ENCODE measurements around the gene PBX4. TPM values are rescaled to one million over a fixed set of nuclear protein-coding genes. Genes with fewer than 3 reads are reported as not detected.

PBX4 gene
- total RNA-seq, 2 donors from 2014 or later: 49.7 to 58.4 TPM

DNA sequence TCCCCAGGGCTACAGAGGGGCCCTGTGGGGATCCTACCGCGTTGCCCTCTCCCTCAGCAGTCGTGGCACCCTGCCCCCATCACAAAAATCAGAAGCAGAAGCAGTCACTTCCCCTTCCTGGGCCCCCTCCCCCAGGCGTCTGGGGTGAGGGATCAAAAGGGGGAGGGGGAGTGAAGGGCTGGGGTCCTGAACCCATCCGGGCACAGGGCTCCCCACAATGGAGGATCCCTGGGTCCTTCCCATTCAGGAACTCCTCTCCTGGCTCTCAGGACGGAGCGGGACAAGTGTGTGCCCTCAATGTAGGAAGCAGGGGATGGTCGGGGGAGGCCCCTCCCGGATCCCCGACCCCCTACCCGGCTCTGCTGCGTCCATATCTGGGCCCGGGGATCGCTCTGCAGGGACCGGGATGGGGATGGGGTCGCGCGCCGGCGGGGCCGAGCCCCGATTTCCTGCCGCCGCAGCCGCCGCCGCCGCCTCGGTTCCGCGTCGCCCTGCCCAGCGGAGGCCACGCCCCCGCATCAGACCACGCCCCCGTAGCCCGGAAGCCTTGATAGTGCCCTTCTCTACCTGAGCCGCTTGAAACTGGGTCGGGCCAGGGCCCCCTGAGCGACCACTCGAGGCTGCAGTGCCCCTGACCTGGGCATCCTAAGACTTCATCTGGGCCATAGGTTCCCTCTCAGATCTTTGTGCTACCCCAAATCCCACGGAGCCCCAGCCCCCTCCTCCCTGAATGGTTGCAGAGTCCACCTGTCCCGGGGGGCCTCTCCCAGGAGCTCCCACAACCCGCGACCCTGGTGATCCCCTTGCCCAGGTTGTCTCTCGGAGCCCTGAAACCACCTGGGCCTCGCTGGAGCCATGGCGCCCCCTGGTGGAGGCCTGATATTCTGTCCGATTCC, 24.9 kb upstream of the PBX4 start, which contains the start of gene GMIP:
Gene GMIP (minus strand): TSS at position 500 of the 896 bp plus-strand sequence. CDS start 128 bp downstream, at position 372.
- H3K27me3 Mint-ChIP-seq: no peaks in the 10 kb centered on the region
- ATAC-seq (peak; percentile 95), DNase-seq (peak; percentile 82 to 87 (median 86))
- peak within 1 kb of the TSS; percentile 95 for H3K27ac Mint-ChIP-seq
- H3K36me3 Mint-ChIP-seq (ENCODE audit: low read depth): peaks cover 12% of the 10 kb centered on the region
- H3K9me3 ChIP-seq (ENCODE audit: control insufficient read depth, low read length, poor library complexity, severe bottlenecking): no peaks in the 10 kb centered on the region
- peaks cover 15% of the 10 kb centered on the region for H3K4me1 Mint-ChIP-seq
- H3K4me3 Mint-ChIP-seq: peak within 1 kb of the TSS; percentile 99

DNA sequence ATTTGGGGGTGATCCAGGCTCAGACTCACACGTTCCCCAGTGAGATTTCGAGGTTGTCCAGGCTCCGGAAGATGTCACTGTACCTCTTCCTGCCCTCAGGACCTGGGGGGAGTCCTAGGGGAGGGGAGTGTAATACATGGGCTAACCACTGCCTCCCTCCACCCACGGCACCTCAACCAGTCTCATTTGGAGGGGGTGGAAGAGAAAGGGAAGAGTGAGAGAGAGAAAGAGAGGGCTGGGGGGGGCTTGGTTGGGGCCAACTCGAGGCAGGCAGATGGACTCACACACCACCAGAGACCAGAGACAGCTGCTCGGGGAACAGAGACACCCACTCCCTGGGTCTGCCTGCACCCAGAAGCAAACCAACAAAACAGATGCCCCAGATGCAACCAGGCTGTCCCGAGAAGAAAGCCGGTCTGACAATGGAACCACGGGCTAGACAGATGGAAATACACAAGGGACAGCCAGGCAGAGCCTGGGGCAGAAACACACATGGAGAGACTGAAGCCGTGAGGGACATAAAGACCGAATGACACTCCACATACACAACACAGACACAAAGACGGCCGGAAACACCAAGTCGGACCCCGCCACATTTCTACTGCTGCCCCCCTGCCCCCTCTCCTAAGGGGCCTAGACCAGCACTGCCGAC, 24.1 kb upstream of the PBX4 start:
- Mint-ChIP-seq H3K4me1 (peaks cover 17% of the 10 kb centered on the region), H3K27me3 (no peaks in the 10 kb centered on the region), H3K36me3 (ENCODE audit: low read depth) (peaks cover 15% of the 10 kb centered on the region), H3K27ac (peak overlapping the region; percentile 95), H3K4me3 (peak overlapping the region; percentile 99)
- ATAC-seq: peak; percentile 9
- DNase-seq: no peak
- no peaks in the 10 kb centered on the region for H3K9me3 ChIP-seq (ENCODE audit: control insufficient read depth, low read length, poor library complexity, severe bottlenecking)

DNA sequence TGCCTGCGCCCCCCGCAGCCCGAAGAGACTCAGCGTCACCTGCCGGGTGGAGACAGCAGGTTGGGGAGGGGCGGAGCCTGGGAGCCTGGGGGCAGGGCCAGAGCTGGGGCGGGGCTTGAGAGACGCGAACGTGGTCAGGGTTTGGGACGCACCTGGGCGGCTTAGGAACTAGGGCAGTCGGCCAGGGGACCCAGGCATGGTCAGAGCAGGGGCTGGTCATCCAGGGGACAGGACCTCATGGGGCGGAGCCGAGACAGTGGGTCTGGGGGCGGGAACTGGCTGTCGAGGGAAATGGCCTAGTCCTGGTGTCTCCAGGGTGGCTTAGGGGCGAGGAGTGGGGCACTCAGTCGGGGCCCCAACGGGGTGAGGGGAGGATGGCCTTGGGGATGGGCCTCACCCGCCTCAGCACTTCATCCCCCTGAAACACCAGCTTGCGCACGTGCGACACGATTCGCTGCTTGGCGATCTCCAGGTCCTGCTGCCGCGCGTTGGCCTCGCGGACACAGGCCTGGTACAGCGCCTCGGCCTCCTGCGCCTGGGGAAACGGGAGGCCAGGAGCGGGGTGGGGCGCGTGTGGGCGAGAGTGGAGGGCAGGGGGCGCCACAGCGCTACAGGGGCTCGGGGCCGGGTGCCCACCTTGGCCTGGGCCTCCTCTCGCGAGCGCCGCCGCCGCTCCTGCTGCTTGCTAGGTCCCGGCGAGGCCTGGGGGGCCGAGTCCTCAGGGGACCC, 19.2 kb upstream of the PBX4 start:
- no peak overlapping the region for H3K4me3 Mint-ChIP-seq
- peaks cover 15% of the 10 kb centered on the region for H3K36me3 Mint-ChIP-seq (ENCODE audit: low read depth)
- ATAC-seq: no peak
- H3K27ac Mint-ChIP-seq: no peak overlapping the region
- no peaks in the 10 kb centered on the region for H3K27me3 Mint-ChIP-seq
- peaks cover 28% of the 10 kb centered on the region for H3K4me1 Mint-ChIP-seq
- no peak for DNase-seq
- no peaks in the 10 kb centered on the region for H3K9me3 ChIP-seq (ENCODE audit: control insufficient read depth, low read length, poor library complexity, severe bottlenecking)

DNA sequence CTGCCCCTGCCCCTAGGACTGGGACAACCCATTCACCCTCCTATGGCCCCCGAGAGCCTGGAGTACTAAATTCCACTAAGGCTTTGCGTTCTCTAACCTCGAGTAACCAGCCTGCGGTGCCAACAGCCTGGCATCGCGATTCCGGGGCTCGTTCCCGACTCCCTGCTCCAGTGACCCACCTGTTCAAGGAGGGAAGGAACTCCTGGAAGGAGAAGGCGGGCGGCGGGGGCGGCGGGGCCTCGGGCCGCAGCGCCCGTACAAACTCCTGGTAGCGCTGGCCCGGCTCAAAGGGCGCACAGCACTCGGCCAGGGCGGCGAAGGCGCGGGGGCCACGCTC, 18.7 kb upstream of the PBX4 start:
- H3K9me3 ChIP-seq (ENCODE audit: control insufficient read depth, low read length, poor library complexity, severe bottlenecking): no peaks in the 10 kb centered on the region
- peaks cover 15% of the 10 kb centered on the region for H3K36me3 Mint-ChIP-seq (ENCODE audit: low read depth)

DNA sequence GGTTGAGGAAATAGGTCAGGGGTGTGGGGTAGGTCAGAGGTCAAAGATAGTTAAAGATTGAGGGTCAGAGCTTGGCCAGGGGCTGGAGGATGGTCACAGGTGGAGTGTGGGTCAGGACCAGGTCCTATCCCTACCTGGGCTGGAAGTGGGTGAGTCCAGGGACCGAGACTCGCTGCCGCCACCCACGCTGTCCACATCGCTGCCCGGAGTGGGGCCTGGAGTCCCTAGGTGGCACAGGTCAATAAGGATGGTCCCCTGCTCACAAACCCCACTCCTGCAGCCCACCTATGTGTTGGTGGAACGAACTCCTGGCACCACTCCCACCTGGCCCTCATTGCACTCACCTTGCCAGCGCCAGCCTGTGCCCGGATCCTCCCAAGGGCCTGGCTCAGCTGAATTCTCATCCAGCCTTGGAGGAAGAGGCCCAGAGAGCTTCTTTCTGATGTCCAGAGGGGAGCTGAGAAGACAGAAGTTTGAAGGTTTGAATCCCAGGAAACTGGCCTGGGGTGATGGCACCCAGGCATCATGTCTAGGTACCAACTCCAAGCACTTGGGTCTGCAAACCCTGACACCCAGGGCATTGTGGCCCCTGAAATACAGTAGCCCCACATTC, 18.2 kb upstream of the PBX4 start:
- H3K36me3 Mint-ChIP-seq (ENCODE audit: low read depth): peaks cover 15% of the 10 kb centered on the region
- ATAC-seq (no peak), DNase-seq (no peak)
- H3K4me1 Mint-ChIP-seq: peaks cover 20% of the 10 kb centered on the region
- no peaks in the 10 kb centered on the region for H3K9me3 ChIP-seq (ENCODE audit: control insufficient read depth, low read length, poor library complexity, severe bottlenecking)
- H3K4me3 Mint-ChIP-seq: no peak overlapping the region
- no peaks in the 10 kb centered on the region for H3K27me3 Mint-ChIP-seq
- no peak overlapping the region for H3K27ac Mint-ChIP-seq

More for the DNA sequence above, 18.7 kb upstream of the PBX4 start:
- Mint-ChIP-seq H3K27ac (no peak overlapping the region), H3K4me3 (no peak overlapping the region), H3K27me3 (no peaks in the 10 kb centered on the region), H3K4me1 (peaks cover 23% of the 10 kb centered on the region)
- DNase-seq (no peak), ATAC-seq (no peak)

DNA sequence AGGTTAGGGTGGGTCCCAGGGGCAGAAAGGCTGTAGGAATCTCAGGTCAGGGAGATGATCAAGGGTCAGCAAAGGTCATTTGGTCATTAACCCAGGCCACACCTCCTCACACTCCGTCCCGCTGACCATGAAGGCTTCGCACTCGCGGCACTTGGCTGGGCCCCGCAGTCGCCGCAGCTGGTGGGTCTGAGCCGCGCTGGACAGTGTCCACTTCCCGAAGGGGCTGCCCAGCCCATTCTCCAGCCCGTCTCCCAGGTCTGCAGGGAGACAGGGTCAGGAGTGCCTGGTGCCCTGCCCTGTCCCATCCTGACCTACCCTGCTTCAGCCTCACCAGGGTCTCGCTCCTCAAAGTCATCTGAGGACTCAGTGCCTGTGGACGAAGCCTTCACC, 16.8 kb upstream of the PBX4 start:
- Mint-ChIP-seq H3K27ac (peak overlapping the region; percentile 74), H3K4me3 (no peak overlapping the region), H3K4me1 (peaks cover 20% of the 10 kb centered on the region), H3K27me3 (no peaks in the 10 kb centered on the region), H3K36me3 (ENCODE audit: low read depth) (peaks cover 15% of the 10 kb centered on the region)
- ATAC-seq (no peak), DNase-seq (no peak)
- H3K9me3 ChIP-seq (ENCODE audit: control insufficient read depth, low read length, poor library complexity, severe bottlenecking): no peaks in the 10 kb centered on the region

DNA sequence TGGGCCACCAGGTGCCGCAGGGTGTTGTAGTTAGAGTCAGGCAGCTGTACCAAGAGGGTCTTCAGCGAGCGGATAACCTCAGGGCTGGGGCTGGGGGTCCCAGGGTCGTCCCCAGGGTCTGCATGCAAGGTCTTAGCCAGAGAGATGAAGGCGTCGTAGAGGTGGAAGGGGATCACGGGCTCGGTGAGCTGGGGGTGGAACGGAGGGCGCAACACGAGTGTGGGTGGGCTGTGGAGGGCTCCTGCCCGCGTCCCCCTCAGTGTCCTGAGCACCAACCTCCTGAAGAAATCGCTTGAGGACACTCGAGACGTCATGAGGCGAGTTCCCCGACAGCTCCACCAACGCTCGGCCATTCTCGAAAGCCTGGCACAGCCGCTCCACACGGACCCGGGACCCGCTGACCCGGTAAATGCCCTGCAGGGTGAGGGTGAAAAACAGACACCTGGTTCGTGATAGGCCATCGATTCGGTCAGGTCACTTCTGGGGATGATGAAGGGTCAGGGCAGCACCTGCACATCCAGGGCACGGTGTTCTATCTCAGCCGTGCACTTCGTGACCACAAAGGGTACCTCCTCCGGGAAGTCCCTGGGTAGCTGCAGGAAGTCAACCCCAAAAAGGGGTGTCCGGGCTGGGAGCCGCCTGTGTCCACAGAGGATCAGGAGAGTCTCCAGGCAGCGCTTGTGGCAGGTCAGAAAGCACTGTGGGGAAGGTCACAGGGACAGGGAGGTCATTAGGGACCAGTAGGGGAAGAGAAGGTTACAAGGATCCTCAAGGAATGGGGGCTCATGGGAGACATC, 16.2 kb upstream of the PBX4 start:
- H3K27me3 Mint-ChIP-seq: no peaks in the 10 kb centered on the region
- H3K4me3 Mint-ChIP-seq: peak overlapping the region; percentile 36
- H3K27ac Mint-ChIP-seq: peak overlapping the region; percentile 74
- peaks cover 20% of the 10 kb centered on the region for H3K4me1 Mint-ChIP-seq
- DNase-seq (no peak), ATAC-seq (no peak)
- H3K36me3 Mint-ChIP-seq (ENCODE audit: low read depth): peaks cover 12% of the 10 kb centered on the region
- H3K9me3 ChIP-seq (ENCODE audit: control insufficient read depth, low read length, poor library complexity, severe bottlenecking): no peaks in the 10 kb centered on the region

DNA sequence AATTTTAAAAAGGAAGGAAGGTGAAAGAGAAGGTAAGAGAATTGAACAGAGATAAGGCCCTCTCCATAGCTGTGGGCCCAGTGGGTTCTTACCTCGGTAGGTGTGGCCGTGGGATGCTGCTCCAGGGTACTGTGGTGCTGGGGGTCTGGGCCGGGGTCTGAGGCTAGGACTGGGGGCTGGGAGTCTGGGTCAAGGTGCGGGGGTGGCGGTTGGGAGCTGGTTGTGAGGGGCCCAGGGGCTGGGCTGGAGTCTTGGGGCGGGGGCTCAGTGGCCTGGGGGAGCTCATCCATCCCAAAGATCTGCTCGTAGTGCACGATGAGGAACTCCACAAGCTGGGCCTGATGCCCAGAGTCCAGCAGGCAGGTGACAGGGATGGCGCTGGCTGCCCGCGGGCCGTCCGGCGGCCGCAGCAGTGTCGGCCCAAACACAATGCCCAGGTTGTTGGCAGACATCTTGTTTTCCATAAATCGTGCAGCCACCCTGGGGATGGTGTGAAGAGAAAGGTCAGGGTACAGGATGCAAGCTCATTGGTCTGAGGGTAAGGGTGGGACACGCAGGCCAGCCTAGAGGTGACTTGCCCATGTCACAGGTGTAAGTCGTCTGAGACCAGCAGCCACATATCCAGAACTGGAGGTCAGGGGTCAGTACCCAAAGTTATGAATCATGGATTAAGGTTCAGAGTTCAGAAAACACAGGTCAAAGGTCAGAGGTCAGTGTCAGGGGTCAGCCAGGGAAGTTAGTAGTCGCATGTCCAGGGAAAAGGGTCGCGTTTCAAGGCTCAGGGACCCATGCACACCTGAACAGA, 15.4 kb upstream of the PBX4 start:
- no peak for DNase-seq

DNA sequence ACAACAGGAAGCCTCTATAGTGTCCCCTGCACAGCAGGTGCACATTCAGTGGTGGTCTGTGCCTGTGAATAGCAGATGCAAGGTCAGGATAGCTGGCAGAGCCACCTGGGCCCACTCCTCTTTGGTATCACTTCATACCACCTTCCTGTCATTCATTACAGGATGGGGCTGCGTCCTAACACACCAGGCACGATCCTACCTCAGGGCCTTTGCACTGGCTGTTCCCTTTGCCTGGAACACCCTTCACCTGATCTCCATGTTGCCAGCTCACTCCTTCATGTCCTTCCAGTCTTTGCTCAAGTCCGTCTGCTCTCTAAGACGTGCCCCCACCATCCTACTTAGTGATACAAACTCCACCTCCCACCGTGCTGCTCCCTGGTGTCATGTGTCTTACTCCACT, 14.2 kb upstream of the PBX4 start:
- Mint-ChIP-seq H3K4me1 (peaks cover 21% of the 10 kb centered on the region), H3K27ac (no peak overlapping the region)
- no peak for DNase-seq

More for the DNA sequence above, 15.4 kb upstream of the PBX4 start:
- Mint-ChIP-seq H3K4me3 (peak overlapping the region; percentile 62), H3K4me1 (peaks cover 21% of the 10 kb centered on the region), H3K27ac (peak overlapping the region; percentile 57), H3K27me3 (no peaks in the 10 kb centered on the region), H3K36me3 (ENCODE audit: low read depth) (peaks cover 12% of the 10 kb centered on the region)
- ATAC-seq: no peak
- no peaks in the 10 kb centered on the region for H3K9me3 ChIP-seq (ENCODE audit: control insufficient read depth, low read length, poor library complexity, severe bottlenecking)

DNA sequence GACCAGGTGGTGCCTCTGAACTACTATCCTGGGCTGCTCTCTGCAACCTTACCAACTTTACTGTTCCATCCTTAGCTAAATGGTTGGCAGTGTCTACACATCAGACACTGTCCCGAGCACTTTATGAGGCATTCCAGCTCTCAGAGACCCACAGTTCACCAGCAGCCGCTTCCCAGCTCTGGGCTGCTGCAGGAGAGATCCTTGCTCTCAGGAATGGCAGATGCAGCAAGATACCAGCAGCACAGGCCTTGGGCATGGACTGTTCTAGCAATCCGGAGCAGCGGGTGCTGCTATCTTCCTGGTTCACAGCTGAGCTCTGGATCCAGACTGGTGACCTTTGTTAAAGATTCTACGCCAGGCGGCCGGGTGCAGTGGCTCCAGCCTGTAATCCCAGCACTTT, 12.9 kb upstream of the PBX4 start:
- no peak overlapping the region for H3K4me3 Mint-ChIP-seq
- no peaks in the 10 kb centered on the region for H3K27me3 Mint-ChIP-seq
- ATAC-seq (no peak), DNase-seq (no peak)
- peaks cover 11% of the 10 kb centered on the region for H3K36me3 Mint-ChIP-seq (ENCODE audit: low read depth)
- H3K4me1 Mint-ChIP-seq: peaks cover 34% of the 10 kb centered on the region
- no peaks in the 10 kb centered on the region for H3K9me3 ChIP-seq (ENCODE audit: control insufficient read depth, low read length, poor library complexity, severe bottlenecking)
- H3K27ac Mint-ChIP-seq: no peak overlapping the region

More for the DNA sequence above, 14.2 kb upstream of the PBX4 start:
- Mint-ChIP-seq H3K27me3 (no peaks in the 10 kb centered on the region), H3K36me3 (ENCODE audit: low read depth) (peaks cover 8% of the 10 kb centered on the region), H3K4me3 (no peak overlapping the region)
- H3K9me3 ChIP-seq (ENCODE audit: control insufficient read depth, low read length, poor library complexity, severe bottlenecking): no peaks in the 10 kb centered on the region
- ATAC-seq: no peak

DNA sequence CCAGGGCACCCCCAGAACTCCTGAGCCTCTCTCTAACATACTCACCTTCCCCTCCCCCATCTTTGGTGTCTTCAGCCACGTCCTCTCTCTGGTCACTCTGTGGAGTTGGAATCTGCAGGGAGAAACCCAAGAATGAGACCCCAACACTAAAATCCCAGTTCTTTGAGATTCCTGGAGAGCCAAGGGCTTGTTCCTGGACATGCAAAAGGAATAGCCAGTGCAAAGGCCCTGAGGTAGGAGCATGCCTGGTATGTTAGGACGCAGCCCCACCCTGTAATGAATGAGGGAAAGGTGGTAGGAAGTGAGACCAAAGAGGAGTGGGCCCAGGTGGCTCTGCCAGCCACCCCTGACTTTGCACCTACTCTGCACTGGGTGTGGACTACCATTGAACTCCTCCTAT, 11.9 kb upstream of the PBX4 start:
- ATAC-seq (no peak), DNase-seq (no peak)
- Mint-ChIP-seq H3K27me3 (no peaks in the 10 kb centered on the region), H3K4me3 (no peak overlapping the region), H3K4me1 (peaks cover 34% of the 10 kb centered on the region), H3K27ac (peak overlapping the region; percentile 6), H3K36me3 (ENCODE audit: low read depth) (peaks cover 8% of the 10 kb centered on the region)
- H3K9me3 ChIP-seq (ENCODE audit: control insufficient read depth, low read length, poor library complexity, severe bottlenecking): no peaks in the 10 kb centered on the region

DNA sequence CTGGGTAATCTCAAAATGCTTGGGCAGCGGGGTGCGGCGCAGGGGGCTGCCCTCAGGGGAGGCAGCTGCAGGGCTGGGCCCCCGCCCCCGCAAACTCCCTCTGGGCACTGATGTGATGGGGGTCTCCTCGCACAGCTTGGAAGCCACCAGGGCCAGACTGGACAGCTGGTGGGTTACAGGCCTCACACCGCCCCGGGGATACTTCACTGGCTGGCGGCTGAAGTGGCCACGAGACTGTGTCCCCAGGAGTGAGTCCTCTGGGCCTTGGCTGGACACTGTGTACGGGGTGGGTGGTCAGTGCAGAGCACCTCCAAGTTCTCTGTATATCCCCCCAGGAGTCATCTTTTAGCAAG, 11.6 kb upstream of the PBX4 start:
- H3K27me3 Mint-ChIP-seq: no peaks in the 10 kb centered on the region
- no peak for ATAC-seq
- H3K9me3 ChIP-seq (ENCODE audit: control insufficient read depth, low read length, poor library complexity, severe bottlenecking): no peaks in the 10 kb centered on the region
- peak overlapping the region; percentile 6 for H3K27ac Mint-ChIP-seq
- DNase-seq: no peak
- H3K4me1 Mint-ChIP-seq: peaks cover 33% of the 10 kb centered on the region
- no peak overlapping the region for H3K4me3 Mint-ChIP-seq
- peaks cover 8% of the 10 kb centered on the region for H3K36me3 Mint-ChIP-seq (ENCODE audit: low read depth)
